Erythroblast (primary cell): ENCODE results near the gene PPIL1.

Experiments used
- DNase-seq, 2 experiments: peaks; one replicate each; lab custom pipeline; 2025; lab: John Stamatoyannopoulos, UW
- GATA1 ChIP-seq: IDR thresholded peaks from 2 replicates; pipeline ENCODE4 v1.6.1; 2011; ENCODE audit warnings: low read depth, mild to moderate bottlenecking, control low read depth, low read length, moderate library complexity
- POLR2A ChIP-seq: IDR thresholded peaks from 2 replicates; pipeline ENCODE4 v1.6.1; 2011; ENCODE audit warnings: mild to moderate bottlenecking, low read length

PPIL1 gene

GRCh38 chr6:36827261-36828079, 47.1 kb downstream of the PPIL1 start:
- DNase-seq, result no peak
- TF ChIP-seq POLR2A (no peak), GATA1 (no peak)

- DNase-seq, result no peak
- TF ChIP-seq POLR2A (no peak), GATA1 (no peak)
Measured at GRCh38 chr6:36826520-36827227, 47.9 kb downstream of the PPIL1 start.

- no peak for DNase-seq
- TF ChIP-seq GATA1 (no peak), POLR2A (no peak)
Measured at GRCh38 chr6:36825994-36826393, 48.6 kb downstream of the PPIL1 start.

GRCh38 chr6:36825452-36825851, 49.2 kb downstream of the PPIL1 start:
- no peak for TF ChIP-seq POLR2A
- TF ChIP-seq GATA1, result no peak
- no peak for DNase-seq

GRCh38 chr6:36824253-36824652, 50.4 kb downstream of the PPIL1 start:
- no peak for DNase-seq
- TF ChIP-seq GATA1 (no peak), POLR2A (no peak)

- DNase-seq, result no peak
- no peak for TF ChIP-seq GATA1
- TF ChIP-seq POLR2A, result no peak
Measured at GRCh38 chr6:36823421-36824096, 51.0 kb downstream of the PPIL1 start.

- TF ChIP-seq GATA1 (no peak), POLR2A (no peak)
- no peak for DNase-seq
Measured at GRCh38 chr6:36822506-36823269, 51.9 kb downstream of the PPIL1 start.

- DNase-seq, result no peak
- TF ChIP-seq POLR2A (no peak), GATA1 (no peak)
Measured at GRCh38 chr6:36821581-36822335, 52.8 kb downstream of the PPIL1 start.

- no peak for DNase-seq
- TF ChIP-seq GATA1 (no peak), POLR2A (no peak)
Measured at GRCh38 chr6:36820700-36821580, 53.7 kb downstream of the PPIL1 start.

- no peak for TF ChIP-seq GATA1
- TF ChIP-seq POLR2A, result no peak
- DNase-seq, result no peak
Measured at GRCh38 chr6:36818756-36819155, 55.8 kb downstream of the PPIL1 start.

GRCh38 chr6:36817847-36818246, 56.8 kb downstream of the PPIL1 start:
- no peak for TF ChIP-seq GATA1
- TF ChIP-seq POLR2A, result no peak
- no peak for DNase-seq
